Activated naive CD4-positive, alpha-beta T cell (primary cell): ENCODE data around the gene CEP19.
A peak's percentile ranks its signal among the peaks of the same experiment; 100 is the strongest.
"Not testable (repeated sequence)": the region's sequence is repeated elsewhere in the genome, so short reads cannot be mapped to it uniquely, and the experiment has no call there.

Experiments
- DNase-seq, 4 experiments: peaks; one replicate each; lab custom pipeline; 2025; lab: John Stamatoyannopoulos, UW

The CEP19 gene

GRCh38 chr3:196711838-196712513 is at the start of gene CEP19, which contains the start of gene PIGX:
Gene CEP19 (minus strand): TSS chr3:196712250. CDS start chr3:196708657, 3,593 bp downstream.
Gene PIGX (plus strand): TSS chr3:196712377.
- DNase-seq = peak; percentile 74 to 85 (median 78)

- no peak for DNase-seq
Measured at GRCh38 chr3:196757876-196758739, 46.1 kb upstream of the CEP19 start.

- DNase-seq = no peak
Measured at GRCh38 chr3:196756732-196757131, 44.7 kb upstream of the CEP19 start.

- DNase-seq = no peak
Measured at GRCh38 chr3:196754091-196754981, 42.3 kb upstream of the CEP19 start.

- DNase-seq = no peak
Measured at GRCh38 chr3:196753201-196753600, 41.2 kb upstream of the CEP19 start.

- no peak for DNase-seq
Measured at GRCh38 chr3:196749125-196749524, 37.1 kb upstream of the CEP19 start.

- not testable (repeated sequence) for DNase-seq
Measured at GRCh38 chr3:196743569-196743968, 31.5 kb upstream of the CEP19 start.

GRCh38 chr3:196741249-196741889 is 29.3 kb upstream of the CEP19 start:
- DNase-seq = no peak

GRCh38 chr3:196740481-196741248 is 28.6 kb upstream of the CEP19 start:
- no peak for DNase-seq

- peak; percentile 64 to 88 (median 70) for DNase-seq
Measured at GRCh38 chr3:196739671-196740480, 27.8 kb upstream of the CEP19 start, which contains the start of gene PAK2. Gene PAK2 (plus strand): TSS chr3:196739857. CDS start chr3:196782647, 42,790 bp downstream.

GRCh38 chr3:196737655-196738054 is 25.6 kb upstream of the CEP19 start:
- DNase-seq = no peak

- no peak for DNase-seq
Measured at GRCh38 chr3:196736670-196737374, 24.8 kb upstream of the CEP19 start.

GRCh38 chr3:196735751-196736150 is 23.7 kb upstream of the CEP19 start:
- no peak for DNase-seq

- no peak for DNase-seq
Measured at GRCh38 chr3:196726788-196727675, 15.0 kb upstream of the CEP19 start.

- DNase-seq = no peak
Measured at GRCh38 chr3:196721097-196721496, 9.0 kb upstream of the CEP19 start.

GRCh38 chr3:196717162-196717561 is 5.1 kb upstream of the CEP19 start:
- not testable (repeated sequence) for DNase-seq

GRCh38 chr3:196712514-196713413 is 714 bp upstream of the CEP19 start:
- DNase-seq = peak in 3 of 4 experiments; percentile 47 to 70 (median 47)
